ENCODE data around the gene CABLES2.

CABLES2 gene

GRCh38 chr20:62372042-62372993, 34.8 kb downstream of the CABLES2 start:
- TF ChIP-seq ZNF274 (IDR thresholded peaks at IDR 0.05; ENCODE audit: low read depth, low read length), result no peak
- H3K4me3 ChIP-seq (ENCODE audit: low read length), result no peak overlapping the region

- H3K4me3 ChIP-seq (ENCODE audit: low read length), result no peak overlapping the region
- TF ChIP-seq ZNF274 (IDR thresholded peaks at IDR 0.05; ENCODE audit: low read depth, low read length), result no peak
Measured at GRCh38 chr20:62371588-62372041, 35.5 kb downstream of the CABLES2 start.

- H3K4me3 ChIP-seq (ENCODE audit: low read length), result no peak overlapping the region
- TF ChIP-seq ZNF274 (IDR thresholded peaks at IDR 0.05; ENCODE audit: low read depth, low read length), result no peak
Measured at GRCh38 chr20:62370807-62371587, 36.1 kb downstream of the CABLES2 start.

- no peak overlapping the region for H3K4me3 ChIP-seq (ENCODE audit: low read length)
- TF ChIP-seq ZNF274 (IDR thresholded peaks at IDR 0.05; ENCODE audit: low read depth, low read length), result no peak
Measured at GRCh38 chr20:62370115-62370806, 36.8 kb downstream of the CABLES2 start.

- H3K4me3 ChIP-seq (ENCODE audit: low read length), result no peak overlapping the region
Measured at GRCh38 chr20:62369815-62370114, 37.3 kb downstream of the CABLES2 start.

GRCh38 chr20:62368976-62369814, 37.9 kb downstream of the CABLES2 start:
- no peak for TF ChIP-seq ZNF274 (IDR thresholded peaks at IDR 0.05; ENCODE audit: low read depth, low read length)
- no peak overlapping the region for H3K4me3 ChIP-seq (ENCODE audit: low read length)

More at GRCh38 chr20:62369815-62370114, 37.3 kb downstream of the CABLES2 start:
- no peak for TF ChIP-seq ZNF274 (IDR thresholded peaks at IDR 0.05; ENCODE audit: low read depth, low read length)

- TF ChIP-seq ZNF274 (IDR thresholded peaks at IDR 0.05; ENCODE audit: low read depth, low read length), result no peak
- no peak overlapping the region for H3K4me3 ChIP-seq (ENCODE audit: low read length)
Measured at GRCh38 chr20:62368392-62368975, 38.6 kb downstream of the CABLES2 start.

GRCh38 chr20:62367633-62368391, 39.3 kb downstream of the CABLES2 start:
- no peak overlapping the region; the same call in 1 of the 2 replicates for H3K4me3 ChIP-seq (ENCODE audit: low read length)
- no peak for TF ChIP-seq ZNF274 (IDR thresholded peaks at IDR 0.05; ENCODE audit: low read depth, low read length)

GRCh38 chr20:62367136-62367632, 39.9 kb downstream of the CABLES2 start, which contains the start of gene LAMA5:
TSS of gene LAMA5 (minus strand) at chr20:62367312. CDS start at chr20:62367245, 67 bp downstream.
- peak within 1 kb of the TSS; percentile 52; the same call in 1 of the 2 replicates for H3K4me3 ChIP-seq (ENCODE audit: low read length)
- TF ChIP-seq ZNF274 (IDR thresholded peaks at IDR 0.05; ENCODE audit: low read depth, low read length), result no peak

GRCh38 chr20:62366370-62367135, 40.5 kb downstream of the CABLES2 start:
- TF ChIP-seq ZNF274 (IDR thresholded peaks at IDR 0.05; ENCODE audit: low read depth, low read length), result no peak
- peak overlapping the region; percentile 52; the same call in 1 of the 2 replicates for H3K4me3 ChIP-seq (ENCODE audit: low read length)

GRCh38 chr20:62365814-62366369, 41.2 kb downstream of the CABLES2 start:
- no peak for TF ChIP-seq ZNF274 (IDR thresholded peaks at IDR 0.05; ENCODE audit: low read depth, low read length)
- H3K4me3 ChIP-seq (ENCODE audit: low read length), result no peak overlapping the region

Data from GM08714 (cell line).